ENCODE measurements around the gene ACOT13. TPM values are rescaled to one million over a fixed set of nuclear protein-coding genes. Genes with fewer than 3 reads are reported as not detected.
"Not testable (repeated sequence)": the region's sequence is repeated elsewhere in the genome, so short reads cannot be mapped to it uniquely, and the experiment has no call there.

The ACOT13 gene
- total RNA-seq, 1 donor from 2014 or later, result 4.4 TPM

DNA sequence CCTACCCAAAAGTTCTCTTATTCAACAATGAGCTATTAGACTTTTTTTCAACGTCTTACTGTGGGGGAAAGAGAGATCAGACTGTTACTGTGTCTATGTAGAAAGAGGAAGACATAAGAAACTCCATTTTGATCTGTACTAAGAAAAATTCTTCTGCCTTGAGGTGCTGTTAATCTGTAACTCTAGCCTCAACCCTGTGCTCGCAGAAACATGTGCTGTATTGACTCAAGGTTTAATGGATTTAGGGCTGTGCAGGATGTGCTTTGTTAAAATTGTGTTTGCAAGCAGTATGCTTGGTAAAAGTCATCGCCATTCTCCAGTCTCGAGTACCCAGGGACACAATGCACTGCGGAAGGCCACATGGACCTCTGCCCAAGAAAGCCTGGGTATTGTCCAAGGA lies 5.1 kb upstream of the ACOT13 start:
- not testable (repeated sequence) for DNase-seq (ENCODE audit: low read depth in 2 of 2)

DNA sequence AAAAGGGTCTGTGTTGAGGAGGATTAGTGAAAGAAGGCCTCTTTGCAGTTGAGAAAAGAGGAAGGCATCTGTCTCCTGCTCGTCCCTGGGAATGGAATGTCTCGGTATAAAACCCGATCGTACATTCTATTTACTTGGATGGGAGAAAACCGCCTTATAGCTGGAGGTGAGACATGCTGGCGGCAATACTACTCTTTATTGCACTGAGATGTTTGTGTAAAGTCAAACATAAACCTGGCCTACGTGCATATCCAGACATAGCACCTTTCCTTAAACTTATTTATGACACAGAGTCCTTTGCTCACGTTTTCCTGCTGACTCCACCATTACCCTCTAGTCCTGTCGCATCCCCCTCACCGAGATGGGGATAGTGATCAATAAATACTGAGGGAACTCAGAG lies 4.6 kb upstream of the ACOT13 start:
- no peak for DNase-seq (ENCODE audit: low read depth in 2 of 2)

DNA sequence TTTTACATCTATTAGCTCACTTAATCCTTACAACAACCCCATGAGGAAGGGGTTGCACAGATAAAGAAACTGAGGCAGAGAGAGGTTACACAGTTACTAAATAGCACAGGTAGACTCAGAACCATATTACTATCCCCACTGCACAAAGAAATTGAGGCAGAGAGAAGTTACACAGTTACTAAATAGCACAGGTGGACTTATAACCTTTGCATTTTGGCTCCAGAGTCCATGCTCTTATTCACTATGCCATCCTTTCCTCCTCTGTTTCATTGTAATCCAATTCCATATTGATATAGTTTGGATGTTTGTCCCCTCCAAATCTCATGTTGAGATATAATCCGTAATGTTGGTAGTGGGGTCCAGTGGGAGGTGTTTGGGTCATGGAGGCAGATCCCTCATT lies 3.7 kb upstream of the ACOT13 start:
- DNase-seq (ENCODE audit: low read depth in 2 of 2), result no peak

DNA sequence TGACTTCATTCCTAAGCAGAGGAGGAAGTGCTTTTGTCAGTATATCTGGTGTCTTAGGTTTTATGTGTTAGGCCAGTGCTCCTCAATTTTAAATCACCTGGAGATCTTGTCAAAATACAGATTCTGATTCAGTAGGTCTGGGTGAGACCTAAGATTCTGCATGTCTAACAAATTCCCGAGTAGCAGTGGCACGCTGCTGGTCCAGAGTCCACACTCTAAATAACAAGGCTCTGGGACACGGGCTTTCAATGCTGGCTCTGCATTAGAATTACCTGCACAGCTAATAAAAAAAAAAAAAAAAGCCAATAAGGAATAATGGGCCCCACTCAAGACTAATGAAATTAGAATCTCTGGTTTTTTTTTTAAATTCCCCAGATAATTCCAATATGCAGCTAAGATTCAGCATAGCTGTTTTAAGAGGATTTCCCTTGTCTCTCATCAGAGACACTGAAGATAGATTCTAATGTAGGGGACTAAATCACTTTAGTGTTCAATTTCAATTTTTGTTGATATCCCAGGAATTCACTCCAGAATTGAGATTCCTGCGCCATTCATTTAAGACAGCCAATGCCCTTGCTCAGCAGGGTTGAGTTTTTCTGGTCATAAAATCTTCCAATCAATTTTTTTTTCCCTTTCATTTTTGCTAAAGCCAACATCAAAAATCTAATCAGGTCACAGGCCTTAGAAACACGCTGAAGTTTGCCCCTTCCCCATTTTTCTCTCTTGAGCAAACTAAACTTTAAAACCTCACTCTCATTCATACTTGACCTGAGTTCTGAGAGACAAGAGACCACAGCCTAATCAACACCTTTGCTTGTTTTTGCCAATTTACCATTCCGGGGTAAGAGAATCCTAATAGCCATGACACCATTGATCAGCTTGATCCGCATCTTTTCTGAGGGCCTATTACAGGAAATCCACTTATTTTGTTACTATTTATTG lies 2.6 kb upstream of the ACOT13 start:
- no peak for DNase-seq (ENCODE audit: low read depth in 2 of 2)

DNA sequence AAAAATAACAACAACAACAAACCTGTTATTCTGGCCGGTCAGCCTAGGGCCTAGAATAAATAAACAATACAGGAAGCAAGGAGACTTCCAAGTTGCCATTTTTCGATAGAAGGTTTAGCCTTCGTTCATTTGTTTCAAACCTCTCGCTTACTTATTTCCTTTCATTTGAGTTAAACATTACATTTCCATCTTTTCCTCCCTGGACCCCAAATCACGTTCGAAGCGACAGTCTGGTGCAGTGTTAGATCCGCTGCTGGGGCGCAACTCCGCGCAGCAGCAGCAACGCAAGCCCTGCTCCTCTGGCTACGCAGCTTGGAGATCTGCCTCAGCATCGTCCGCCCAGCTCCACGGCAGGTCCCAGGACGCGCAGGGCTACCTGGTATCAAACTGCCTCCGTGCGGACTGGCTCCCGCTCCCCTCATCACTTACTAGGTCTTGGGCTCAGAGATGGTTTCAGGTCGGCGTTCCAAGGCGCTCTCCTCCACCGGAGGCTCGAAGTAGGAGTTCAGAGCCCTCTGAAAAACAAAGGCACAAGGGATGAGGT lies 708 bp upstream of the ACOT13 start:
- DNase-seq (ENCODE audit: low read depth in 2 of 2), result peak; percentile 4 to 43

DNA sequence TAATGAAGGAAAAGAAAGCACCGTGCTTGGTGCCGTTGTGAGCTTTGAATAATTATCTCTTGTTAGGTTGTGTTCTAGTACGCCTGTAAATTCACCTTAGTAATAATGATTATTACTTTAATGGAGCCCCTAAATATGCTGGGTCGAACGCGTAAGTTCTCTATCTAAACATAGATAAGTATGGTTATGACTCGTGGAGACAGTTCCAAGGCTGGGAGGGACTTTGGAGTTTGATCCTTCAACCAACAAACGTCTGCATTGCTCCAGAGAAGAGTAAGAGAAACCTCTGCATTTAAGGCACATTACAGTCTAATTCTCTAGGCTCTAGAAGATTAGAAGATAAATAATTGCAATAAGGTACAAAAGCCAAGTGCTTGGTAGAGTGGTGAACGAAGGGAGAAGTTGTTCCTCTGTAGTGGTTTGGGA lies 514 bp downstream of the ACOT13 start:
- DNase-seq (ENCODE audit: low read depth in 2 of 2), result peak in 1 of 2 donors; percentile 31

DNA sequence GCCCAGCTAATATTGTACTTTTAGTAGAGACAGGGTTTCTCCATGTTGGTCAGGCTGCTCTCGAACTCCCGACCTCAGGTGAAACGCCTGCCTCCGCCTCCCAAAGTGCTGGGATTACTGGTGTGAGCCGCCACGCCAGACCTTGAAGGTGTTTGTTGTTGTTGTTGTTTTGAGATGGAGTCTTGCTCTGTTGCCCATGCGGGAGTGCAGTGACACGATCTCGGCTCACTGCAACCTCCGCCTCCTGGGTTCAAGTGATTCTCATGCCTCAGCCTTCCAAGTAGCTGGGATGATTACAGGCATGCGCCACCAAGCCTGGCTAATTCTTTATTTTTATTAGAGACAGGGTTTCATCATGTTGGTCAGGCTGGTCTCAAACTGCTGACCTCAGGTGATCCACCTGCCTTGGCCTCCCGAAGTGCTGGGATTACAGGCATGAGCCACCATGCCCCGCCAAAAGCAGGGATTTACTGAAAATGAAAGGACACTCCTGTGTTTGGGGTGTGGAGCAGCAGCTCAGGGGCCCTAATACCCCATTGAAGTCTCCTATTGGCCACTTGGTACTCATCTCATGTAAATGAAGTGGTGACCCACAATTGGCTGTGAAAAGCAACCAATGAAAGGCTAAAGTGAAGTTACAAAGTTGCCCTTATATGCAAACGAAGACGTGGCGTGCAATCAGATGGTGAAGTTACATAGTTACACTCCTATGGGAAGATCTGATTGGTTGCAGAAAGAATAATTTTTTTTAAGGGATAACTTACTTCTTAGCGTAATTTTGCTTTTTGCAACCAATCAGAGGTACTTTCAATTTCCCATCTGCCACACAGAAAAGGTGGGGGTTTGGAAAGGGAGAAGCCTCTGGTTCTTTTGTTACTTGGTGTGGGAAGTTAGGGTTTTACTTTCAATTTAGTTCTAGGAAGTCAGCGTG lies 1.5 kb downstream of the ACOT13 start:
- not testable (repeated sequence) for DNase-seq (ENCODE audit: low read depth in 2 of 2)

DNA sequence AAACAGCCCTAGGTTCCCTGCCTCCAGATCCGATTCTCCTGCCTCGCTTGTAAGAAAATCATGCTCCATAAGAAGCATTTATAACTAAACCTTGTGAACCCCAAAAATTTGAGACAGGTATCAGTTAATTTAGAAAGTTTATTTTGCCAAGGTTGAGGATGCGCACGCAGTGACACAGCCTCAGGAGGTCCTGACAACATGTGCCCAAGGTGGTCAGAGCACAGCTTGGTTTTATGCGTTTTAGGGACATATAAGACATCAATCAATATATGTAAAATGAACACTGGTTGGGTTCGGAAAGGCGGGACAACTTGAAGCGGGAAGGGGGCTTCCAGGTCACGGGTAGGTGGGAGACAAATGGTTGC lies 2.1 kb downstream of the ACOT13 start:
- no peak for DNase-seq (ENCODE audit: low read depth in 2 of 2)

DNA sequence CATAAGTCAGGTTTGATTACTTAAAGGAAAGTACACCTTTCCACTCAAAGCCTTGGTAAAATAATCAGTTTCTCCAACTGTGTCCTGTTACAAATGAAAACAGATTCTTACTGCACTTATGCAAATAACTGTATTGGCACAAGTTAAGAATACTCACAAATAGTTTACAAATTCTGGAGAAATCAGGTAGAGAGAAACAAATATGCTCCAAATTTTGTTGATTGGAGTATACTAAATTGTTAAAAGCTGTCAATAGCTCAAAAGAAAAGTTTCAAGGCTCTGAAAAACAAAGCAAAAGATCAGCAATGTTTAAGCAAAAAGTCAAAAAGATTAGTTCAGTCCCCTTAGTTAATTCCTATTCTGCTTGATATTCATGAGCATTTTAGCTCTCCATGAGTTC lies 3.6 kb downstream of the ACOT13 start:
- not testable (repeated sequence) for DNase-seq (ENCODE audit: low read depth in 2 of 2)

DNA sequence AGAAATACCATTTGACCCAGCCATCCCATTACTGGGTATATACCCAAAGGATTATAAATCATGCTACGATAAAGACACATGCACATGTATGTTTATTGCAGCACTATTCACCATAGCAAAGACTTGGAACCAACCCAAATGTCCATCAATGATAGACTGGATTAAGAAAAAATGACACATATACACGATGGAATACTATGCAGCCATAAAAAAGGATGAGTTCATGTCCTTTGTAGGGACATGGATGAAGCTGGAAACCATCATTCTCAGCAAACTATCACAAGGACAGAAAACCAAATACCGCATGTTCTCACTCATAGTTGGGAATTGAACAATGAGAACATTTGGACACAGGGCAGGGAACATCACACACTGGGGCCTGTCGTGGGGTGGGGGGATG lies 4.2 kb downstream of the ACOT13 start:
- DNase-seq (ENCODE audit: low read depth in 2 of 2), result not testable (repeated sequence)

DNA sequence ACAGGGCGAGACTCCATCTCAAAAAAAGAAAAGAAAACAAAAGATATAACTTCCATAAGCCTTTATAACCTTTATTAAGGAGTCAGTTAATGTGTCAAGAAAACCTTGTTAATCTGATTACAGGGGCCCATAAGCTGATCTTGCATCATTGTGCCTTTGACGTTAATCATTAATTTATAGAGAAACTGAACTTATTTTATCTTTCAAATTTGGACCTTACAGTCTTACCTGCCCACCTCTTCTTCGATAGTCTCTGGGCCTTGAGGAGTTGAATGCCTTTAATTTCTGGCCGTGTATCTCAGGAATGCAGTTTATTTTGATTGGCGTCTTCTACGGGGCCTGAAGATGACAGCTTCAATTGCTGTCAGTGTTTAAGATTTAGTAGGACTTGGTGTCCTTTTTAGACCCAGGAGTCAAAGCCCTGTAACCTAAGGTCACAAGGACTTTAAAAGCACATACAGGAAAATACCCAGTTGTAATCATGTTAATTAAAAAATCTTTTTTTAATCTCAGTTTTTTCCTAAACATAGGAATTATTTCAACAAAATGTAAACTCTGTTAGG lies 5.8 kb downstream of the ACOT13 start:
- no peak for DNase-seq (ENCODE audit: low read depth in 2 of 2)

DNA sequence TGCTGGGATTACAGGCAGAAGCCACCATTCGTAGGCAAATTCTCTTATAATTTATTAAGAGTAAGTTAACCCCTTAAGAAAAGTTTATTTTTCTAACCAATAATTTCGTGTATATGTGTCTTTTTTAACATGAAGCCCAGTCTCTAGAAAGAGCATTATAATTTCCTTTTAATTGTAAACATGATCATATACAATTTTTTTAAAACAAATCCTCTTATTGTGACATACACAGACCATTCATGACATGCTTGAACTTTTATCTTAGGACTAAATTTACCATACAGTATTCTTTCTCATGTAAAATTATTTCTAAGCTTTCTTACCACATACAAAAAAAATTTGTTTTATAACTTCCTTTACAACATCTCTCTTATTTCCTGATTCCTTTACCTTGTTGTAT lies 6.7 kb downstream of the ACOT13 start:
- no peak for DNase-seq (ENCODE audit: low read depth in 2 of 2)

DNA sequence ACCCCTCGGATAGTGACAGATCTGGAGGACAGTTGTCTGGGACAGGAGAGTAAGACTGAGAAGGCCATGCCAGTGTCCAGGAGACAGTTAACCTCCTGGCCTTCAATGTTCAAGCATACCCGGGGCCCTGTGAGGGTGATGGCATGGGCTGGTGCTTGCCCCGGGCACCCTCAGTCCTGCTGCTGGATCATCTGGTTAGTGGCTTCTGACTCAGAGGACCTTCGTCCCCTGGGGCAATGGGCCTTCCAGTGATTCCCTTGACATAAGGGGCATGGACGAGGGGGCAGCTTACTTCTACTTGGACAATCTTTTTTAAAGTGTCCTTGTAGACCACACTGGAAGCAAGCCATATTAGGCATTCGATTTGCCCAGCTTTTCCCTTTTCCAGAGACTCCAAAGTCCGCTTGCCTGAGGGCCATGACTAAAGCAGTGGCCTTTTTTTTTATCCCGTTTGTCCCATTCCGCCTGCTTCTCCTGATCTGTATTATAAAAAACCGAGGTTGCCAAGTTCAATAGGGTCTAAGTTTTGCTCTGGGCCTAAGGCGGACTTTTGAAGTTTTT lies 12.0 kb downstream of the ACOT13 start:
- not testable (repeated sequence) for DNase-seq (ENCODE audit: low read depth in 2 of 2)

DNA sequence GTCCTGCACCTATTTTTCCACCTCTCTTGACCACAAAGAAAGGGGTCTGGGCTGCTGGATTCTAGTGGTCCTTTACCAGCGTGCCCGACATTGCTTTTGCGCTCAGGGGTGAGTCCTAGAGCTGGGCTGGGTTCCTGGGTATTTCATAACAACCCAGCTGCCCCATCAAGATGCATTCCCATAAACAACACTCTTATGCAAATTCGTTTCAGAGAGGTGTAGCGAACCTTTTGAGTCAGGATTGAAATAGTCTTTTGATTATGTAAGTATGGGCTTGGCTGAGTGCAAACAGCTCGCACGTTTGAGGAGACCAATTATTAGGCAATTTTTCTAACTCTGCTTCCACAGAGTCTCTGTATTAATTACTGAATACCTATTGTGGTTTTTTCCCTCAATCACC lies 13.7 kb downstream of the ACOT13 start:
- DNase-seq (ENCODE audit: low read depth in 2 of 2), result no peak

DNA sequence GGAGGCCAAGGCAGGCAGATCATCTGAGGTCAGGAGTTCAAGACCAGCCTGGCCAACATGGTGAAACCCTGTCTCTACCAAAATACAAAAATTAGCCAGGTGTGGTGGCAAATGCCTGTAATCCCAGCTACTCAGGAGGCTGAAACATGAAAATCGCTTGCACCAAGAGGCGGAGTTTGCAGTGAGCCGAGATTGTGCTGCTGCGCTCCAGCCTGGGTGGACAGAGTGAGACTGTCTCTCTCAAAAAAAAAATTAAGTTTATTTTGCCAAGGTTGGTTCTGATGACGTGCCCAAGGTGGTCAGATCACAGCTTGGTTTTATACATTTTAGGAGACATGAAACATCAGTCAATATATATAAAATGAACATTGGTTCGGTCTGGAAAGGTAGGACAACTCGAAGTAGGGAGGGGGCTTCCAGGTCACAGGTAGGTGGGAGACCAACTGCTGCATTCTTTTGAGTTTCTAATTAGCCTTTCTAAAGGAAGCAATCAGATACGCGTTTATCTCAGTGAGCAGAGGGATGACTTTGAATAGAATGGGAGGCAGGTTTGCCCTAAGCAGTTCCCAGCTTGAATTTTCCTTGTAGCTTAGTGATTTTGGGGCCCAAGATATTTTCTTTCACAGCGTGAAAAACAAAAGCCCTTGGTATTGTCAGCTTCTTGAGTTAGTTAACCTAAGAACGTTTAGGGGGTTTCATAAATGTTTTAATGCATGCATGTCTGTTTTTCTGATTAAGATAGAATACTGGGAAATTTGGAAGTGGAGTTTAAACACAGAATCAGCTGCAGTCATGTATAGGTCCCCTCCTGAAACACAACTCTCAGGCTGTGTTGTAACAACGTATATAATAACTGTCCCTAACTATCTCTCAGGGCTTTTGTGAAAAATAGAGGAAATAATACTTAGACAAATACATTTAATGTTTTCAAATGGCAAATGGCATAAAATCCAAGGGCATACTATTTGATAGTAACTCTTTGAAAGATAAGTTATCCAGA lies 16.7 kb downstream of the ACOT13 start:
- no peak for DNase-seq (ENCODE audit: low read depth in 2 of 2)

DNA sequence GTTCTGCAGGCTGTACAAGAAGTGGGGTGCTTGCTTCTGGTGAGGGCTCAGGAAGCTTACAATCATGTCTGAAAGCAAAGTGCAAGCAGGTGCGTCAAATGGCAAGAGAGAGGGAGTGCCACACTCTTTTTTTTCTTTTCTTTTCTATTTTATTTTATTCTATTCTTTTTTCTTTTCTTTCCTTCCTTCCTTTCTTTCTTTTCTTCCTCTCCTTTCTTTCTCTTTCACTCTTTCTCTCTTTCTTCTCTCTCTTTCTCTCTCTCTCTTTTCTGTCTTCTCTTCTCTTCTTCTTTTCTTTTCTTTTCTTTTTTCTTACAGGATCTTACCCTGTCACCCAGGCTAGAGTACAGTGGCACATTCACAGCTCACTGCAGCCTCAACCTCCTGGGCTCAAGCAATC lies 19.5 kb downstream of the ACOT13 start:
- no peak for DNase-seq (ENCODE audit: low read depth in 2 of 2)

DNA sequence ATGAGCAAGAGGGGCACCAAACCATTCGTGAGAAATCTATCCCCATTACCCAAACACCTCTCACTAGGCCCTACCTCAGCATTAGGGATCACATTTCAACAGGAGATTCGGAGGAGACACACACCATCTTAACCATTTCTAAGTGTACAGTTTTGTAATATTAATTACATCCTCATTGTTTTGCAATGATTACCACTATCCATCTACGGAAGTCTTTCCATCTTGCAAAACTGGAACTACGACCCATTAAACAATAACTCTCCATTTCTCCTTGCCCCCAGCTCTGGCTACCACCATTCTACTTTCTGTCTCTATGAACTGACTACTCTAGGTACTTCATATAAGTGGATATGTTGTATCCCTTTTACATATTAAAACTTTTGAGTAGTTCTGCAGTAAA lies 20.1 kb downstream of the ACOT13 start:
- no peak for DNase-seq (ENCODE audit: low read depth in 2 of 2)

DNA sequence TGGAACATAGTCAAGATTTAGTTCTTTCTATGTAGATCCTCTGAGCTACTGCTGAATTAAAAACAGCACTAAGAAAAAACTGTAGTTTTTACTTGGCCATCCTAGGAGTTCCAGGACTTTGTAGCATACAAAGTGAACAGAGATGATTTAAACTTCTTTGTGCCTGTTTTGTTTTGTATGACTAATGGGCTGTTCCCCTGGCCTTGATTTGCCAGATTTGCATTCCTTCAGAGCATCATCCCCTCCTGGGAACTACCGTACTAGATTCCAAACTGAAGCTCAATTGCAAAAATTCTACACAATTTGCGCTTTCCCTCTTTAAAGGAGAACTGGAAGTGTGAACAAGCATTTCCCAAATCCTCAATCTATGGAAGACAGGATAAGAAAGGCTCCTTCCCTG lies 23.1 kb downstream of the ACOT13 start:
- DNase-seq (ENCODE audit: low read depth in 2 of 2), result no peak

DNA sequence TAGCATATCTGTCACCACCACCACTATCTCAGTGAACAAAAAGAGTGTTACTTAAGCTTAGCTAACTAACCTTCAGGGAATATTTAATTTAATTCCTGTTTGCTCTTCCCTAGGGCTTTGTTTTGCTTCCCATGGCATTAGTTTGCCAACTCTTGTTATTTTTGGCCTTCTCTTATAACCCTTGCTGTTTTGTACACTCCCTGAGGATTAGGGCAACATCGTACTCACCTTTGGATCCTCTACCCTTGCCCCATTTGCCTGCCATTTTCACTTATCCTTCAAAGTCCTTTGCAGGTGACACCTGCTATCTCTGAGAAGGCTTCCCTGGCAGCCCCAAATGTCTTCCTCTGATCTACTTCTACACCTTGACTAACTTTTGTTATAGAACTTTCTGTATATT lies 23.7 kb downstream of the ACOT13 start:
- no peak for DNase-seq (ENCODE audit: low read depth in 2 of 2)

DNA sequence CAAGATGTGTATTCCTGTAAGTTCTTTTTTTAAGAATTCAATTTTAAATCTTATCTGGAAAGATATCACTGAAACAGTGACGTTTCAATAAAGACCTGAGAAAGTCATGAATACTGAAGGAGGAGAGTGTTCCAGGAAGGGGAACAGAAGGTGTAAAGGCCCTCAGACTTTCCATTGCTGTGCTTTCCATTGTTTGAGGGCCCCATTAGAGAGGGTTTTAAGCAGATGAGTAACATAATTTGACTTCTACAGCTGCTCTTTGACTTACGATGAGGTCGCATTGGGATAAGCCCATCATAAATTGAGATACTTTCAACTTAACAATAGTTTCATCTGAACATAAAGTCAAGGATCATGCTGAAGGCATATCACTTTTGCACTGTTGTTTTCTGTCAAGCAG lies 24.7 kb downstream of the ACOT13 start:
- no peak for DNase-seq (ENCODE audit: low read depth in 2 of 2)

Measured in dermis microvascular lymphatic vessel endothelial cell (primary cell).